GM18517 (cell line): ENCODE results near the gene PID1.

Source experiments
- ATAC-seq: cut with Tn5 transposase; IDR thresholded peaks from one replicate; pipeline ENCODE4 v1.9.1; 2021; ENCODE audit warnings: mild to moderate bottlenecking, moderate library complexity; ENCODE audit not compliant: unreplicated experiment

Gene PID1

GRCh38 chr2:229170916-229171315 lies 100.2 kb downstream of the PID1 start:
- no peak for ATAC-seq

- no peak for ATAC-seq
These were observed 100.9 kb downstream of the PID1 start for GRCh38 chr2:229170171-229170570.

- ATAC-seq, result no peak
These were observed 101.3 kb downstream of the PID1 start for GRCh38 chr2:229169751-229170150.

DNA sequence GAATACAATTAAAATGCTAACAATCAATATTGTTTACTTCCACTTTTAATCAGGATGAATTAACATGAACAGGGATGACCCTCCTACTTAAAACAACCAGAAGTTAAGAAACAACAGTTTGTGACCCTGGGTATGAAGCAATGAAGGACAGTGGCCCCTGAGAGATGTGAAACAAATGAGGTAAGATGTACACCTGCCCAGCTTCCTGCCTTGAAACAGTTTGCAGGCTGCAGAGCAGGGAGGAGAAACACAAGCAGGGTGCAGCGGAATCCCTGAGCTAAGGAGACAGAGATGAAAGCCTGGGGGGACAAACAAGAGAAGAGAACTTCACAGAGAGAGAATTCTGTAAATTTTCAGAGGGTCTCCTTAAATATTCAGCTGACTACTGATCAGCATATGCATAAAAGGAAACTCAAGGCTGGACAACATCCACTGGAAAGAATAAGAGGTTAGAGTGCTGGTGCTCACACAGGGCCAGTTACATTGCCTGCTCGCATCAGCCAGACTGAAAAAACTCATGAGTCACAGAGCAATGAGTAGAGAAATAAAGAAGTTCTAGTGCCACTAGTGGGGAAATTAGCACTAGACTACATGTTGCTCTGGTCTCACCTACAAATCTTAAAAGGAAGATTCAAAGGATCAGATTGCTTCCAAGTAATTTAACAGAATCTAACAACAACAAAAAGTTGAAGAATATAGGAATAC lies 106.4 kb downstream of the PID1 start:
- no peak for ATAC-seq

DNA sequence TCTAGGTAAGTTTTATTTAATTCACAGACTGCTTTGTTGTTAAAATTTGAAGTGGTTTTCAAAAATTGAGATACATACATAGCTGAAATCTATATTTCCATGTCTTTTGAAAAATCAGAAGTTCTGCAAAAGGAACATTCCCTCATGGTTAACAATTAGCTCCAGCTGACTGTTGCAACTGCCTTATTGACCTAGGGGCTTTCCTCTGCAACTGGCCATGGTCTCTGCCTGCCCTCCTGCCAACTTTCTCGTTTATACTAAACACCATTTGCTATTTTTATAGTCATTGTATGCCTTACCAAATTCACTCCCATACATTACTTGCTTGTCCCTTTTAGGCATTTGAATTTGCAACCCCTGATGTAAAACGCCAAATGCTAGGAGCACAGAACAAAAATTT lies 107.2 kb downstream of the PID1 start:
- ATAC-seq, result no peak

DNA sequence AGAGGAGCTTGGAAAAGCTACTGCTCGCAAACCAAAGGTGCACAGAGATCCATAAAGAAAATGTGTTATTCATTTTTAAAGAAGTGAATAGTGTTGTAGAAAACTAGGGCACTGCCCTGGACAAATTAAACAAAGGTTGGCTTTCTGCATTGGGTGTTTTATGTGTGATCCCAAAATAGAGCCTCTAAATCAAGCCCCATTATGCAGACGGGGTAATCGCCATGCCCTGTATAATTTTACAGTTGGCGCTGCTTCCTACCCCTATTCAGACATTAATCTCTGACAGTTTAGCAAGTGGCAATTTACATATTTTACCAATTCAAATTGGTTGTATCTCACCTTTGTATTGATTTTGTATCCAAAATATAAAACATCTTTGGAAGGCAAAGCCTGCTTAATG lies 109.1 kb downstream of the PID1 start:
- ATAC-seq, result no peak

DNA sequence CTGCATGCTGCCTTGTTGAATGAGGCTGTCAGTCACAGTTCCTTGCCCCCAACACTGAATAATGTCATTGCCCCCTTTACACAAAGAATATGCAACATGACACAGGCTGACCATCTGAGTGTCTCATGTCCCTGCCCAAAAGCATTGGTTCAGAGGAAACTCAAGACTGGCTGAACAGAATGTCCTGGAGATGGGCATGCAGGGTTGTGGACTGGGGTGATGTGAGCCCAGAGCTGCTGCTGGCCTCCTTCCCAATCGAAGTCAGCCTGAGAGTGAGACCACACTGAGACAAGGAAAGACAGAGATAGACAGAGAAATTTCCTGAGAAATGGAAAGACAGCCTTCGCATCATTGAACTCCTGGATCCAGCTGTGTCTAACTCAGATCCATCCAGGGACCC lies 110.1 kb downstream of the PID1 start:
- no peak for ATAC-seq

DNA sequence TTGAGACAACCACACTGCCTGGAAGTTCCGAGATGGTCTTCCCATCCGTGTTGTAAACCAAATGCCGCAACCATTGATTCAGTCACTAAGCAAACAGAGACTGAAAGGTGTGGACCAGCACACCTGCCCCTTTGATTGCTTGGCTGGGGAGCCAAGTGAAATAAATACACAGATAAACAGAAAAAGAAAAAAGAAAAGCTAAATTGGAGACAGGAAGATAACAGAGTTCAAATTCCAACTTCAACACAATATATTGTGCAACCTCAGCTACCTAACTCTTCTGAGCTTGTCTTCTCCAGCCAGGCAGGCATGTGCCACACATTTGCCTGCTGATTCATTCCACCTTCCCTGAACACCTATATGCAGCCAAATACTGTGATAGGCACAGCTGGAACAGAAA lies 110.9 kb downstream of the PID1 start:
- no peak for ATAC-seq

DNA sequence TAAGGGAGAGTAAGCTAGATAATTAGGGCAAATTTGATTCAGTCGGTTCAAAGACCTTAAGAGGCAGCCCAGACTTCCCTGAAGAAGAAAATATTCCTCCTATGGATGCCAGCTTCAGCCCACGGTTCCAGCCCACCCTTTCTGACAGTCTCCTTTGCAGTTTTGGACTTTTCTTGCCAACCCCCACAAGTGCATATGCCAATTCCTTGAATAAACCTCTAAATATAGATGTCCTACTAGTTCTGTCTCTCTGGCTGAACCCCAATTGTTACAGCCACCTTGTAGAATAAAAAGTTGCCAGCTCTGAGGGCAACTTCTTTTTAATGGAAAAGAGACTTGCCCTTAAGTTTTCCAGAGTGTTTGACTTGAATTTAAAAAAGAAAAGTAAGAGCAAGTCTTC lies 111.7 kb downstream of the PID1 start:
- ATAC-seq, result no peak

- ATAC-seq, result no peak
These were observed 116.7 kb downstream of the PID1 start for GRCh38 chr2:229154381-229154780.

DNA sequence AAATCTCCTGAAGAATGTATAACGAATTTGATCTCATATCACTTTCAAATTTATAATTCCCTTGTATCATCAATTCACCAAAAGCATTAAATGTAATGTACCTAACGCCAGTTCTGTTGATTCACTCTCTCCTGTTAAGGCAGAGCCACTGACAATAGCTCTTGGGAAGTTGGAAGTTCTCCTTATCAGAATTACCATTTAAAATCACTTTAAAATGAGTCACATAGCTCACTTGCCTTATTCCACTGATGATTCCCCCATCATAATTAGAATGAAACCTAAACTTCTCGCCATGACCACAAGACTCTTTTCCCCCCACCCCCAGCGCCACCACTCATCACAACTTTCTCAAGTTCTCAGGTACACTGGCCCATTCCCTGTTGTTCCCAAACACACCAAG lies 117.1 kb downstream of the PID1 start:
- ATAC-seq, result no peak

GRCh38 chr2:229153267-229153666 lies 117.8 kb downstream of the PID1 start:
- no peak for ATAC-seq

GRCh38 chr2:229152674-229153073 lies 118.4 kb downstream of the PID1 start:
- ATAC-seq, result no peak

DNA sequence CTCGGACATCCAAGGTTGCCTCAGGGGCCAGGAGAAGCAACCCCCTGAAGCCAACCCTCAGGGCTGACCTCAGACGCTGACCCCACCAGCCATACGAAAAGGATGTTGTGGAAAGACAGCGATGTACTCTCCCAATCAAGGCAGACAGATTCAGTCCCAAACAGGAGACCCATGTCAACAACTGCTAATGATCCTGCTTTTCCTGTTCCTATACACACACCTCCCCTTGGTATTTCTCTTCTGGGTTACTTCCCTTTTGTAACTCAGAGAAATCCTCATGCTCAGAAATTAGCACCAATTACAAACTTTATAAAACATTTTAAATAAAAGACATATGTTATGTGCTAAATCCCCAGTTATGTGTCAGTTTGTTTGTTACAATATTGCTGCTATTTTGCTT lies 120.8 kb downstream of the PID1 start:
- no peak for ATAC-seq

- ATAC-seq, result no peak
These were observed 129.6 kb downstream of the PID1 start for GRCh38 chr2:229141424-229142025.

GRCh38 chr2:229137639-229138038 lies 133.4 kb downstream of the PID1 start:
- no peak for ATAC-seq

- no peak for ATAC-seq
These were observed 134.0 kb downstream of the PID1 start for GRCh38 chr2:229137066-229137465.

GRCh38 chr2:229133155-229133772 lies 137.8 kb downstream of the PID1 start:
- no peak for ATAC-seq

- no peak for ATAC-seq
These were observed 138.9 kb downstream of the PID1 start for GRCh38 chr2:229132236-229132635.

DNA sequence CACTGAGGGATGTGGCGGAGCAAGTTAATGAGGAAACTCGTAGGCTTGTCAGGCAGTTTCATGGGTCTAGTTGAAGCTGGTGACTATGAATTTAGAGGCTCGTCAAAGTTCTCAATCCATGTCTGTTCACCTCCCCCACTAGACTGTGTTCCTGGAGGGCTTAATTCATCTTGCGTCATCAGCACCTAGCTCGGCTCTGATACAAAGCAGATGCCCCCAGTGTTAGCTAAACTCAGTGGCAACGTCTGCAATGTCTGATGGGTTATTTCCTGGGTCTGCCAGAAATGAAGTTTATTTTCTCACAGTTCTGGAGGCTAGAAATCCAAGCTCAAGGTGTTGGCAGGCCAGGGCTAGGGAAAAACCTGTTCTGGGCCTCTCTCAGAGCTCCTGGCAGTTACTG lies 140.6 kb downstream of the PID1 start:
- no peak for ATAC-seq

GRCh38 chr2:229129738-229130371 lies 141.2 kb downstream of the PID1 start:
- ATAC-seq, result no peak

DNA sequence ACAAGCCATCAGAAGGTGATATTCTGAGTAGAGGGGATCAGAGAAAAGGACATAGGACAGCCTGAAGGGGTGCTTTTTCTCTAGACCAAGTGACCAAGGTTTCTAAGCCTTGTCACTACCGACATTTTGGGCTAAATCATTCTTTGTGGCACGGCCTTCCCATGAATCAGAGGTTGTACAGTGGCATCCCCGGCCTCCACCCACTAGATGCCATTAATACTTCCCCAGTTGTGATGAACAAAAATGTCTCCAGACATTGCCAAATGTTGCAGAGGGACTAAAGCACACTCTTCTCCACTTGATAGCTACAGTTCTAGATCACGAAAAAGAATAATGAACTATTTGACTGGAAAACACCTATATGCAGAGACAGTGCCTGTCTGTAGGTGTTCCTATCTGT lies 143.6 kb downstream of the PID1 start:
- no peak for ATAC-seq
